ENCODE data around the gene FBXO42.

DNA sequence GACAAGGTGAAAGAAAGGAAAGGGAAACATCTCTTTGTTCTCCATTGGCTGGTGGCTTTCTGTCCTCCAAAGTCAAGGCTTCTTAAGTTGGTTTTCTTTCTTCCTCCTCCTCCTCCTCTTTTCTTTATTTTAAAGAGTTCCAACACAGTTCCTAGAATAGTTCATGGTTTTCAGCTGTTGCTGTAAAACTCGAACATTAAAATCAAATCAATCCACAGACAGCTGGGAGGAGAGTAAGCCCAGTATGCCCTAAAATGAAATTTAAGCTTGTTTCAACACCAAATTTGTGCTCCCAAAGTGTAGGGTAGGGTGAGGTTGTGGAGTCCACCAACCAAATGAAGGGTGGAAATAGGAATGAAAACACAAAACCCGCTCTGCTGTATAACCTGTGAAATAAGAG lies 104.8 kb downstream of the FBXO42 start:
- TF ChIP-seq GATA3 (IDR thresholded peaks at IDR 0.05; ENCODE audit: low read depth, low read length) (no peak), GATA2 (IDR thresholded peaks at IDR 0.05; ENCODE audit: low read depth, low read length) (no peak)
